SK-N-SH (cell line): ENCODE measurements around the gene ABITRAM. TPM values are rescaled to one million over a fixed set of nuclear protein-coding genes. Genes with fewer than 3 reads are reported as not detected.

Source experiments
- CTCF ChIA-PET: fragments of 300-600, 350-600 bp; formaldehyde crosslinking; extraction: SDS; loops from one replicate; lab custom pipeline; 2021; lab: Yijun Ruan, JAX
- POLR2A ChIA-PET: fragments of 350-600 bp; sonication (Branson Sonifier 250); formaldehyde crosslinking; extraction: SDS; loops from one replicate; lab custom pipeline; 2020; ENCODE audit warnings: antibody characterized with exemption, inconsistent platforms; lab: Yijun Ruan, JAX
- DNase-seq: peaks from one replicate; pipeline ENCODE4 v3.0.0; 2012
- H2AFZ ChIP-seq: fragments of 200-600 bp; sonication (generic); 2 replicates; pipeline ENCODE4 v1.8.1; 2016; ENCODE audit warnings: antibody characterized with exemption, mild to moderate bottlenecking, low read depth
- H3F3A ChIP-seq: fragments of 200-600 bp; sonication (generic); replicated peaks from 2 replicates; pipeline ENCODE3; 2016; ENCODE audit warnings: antibody characterized with exemption, mild to moderate bottlenecking; ENCODE audit not compliant: insufficient read depth
- H3K27ac ChIP-seq, 2 experiments: fragments of 200-500 bp in 1 of 2; fragments of 200-600 bp in 1 of 2; sonication (Bioruptor generic) in 1 of 2; sonication (generic), shearing (Covaris generic) in 1 of 2; 2 replicates each; pipeline versions ENCODE4 v1.5.1 to v1.6.1; 2014 to 2016; ENCODE audit warnings: low read depth in 2 of 2, inconsistent platforms in 1 of 2, low read length in 1 of 2, mild to moderate bottlenecking in 1 of 2, mixed read lengths in 1 of 2
- H3K27me3 ChIP-seq: fragments of 200-600 bp; sonication (generic), shearing (Covaris generic); 2 replicates; pipeline ENCODE4 v1.6.1; 2016; ENCODE audit warnings: mixed run types; ENCODE audit not compliant: insufficient read depth
- H3K36me3 ChIP-seq, 2 experiments: fragments of 200-500 bp in 1 of 2; fragments of 200-600 bp in 1 of 2; sonication (Bioruptor generic) in 1 of 2; sonication (generic) in 1 of 2; replicated peaks in 1 of 2; 2 replicates each; pipeline versions ENCODE3 to v1.5.1; 2014 to 2016; ENCODE audit warnings: low read length in 1 of 2, mild to moderate bottlenecking in 1 of 2; ENCODE audit not compliant: insufficient read depth in 2 of 2, control insufficient read depth in 1 of 2
- H3K4me1 ChIP-seq, 2 experiments: fragments of 200-500 bp in 1 of 2; fragments of 200-600 bp in 1 of 2; sonication (Bioruptor generic) in 1 of 2; sonication (generic), shearing (Covaris generic) in 1 of 2; 2 replicates each; pipeline versions ENCODE4 v1.5.1 to v1.6.1; 2014 to 2016; ENCODE audit warnings: low read depth in 1 of 2, low read length in 1 of 2, mixed run types in 1 of 2; ENCODE audit not compliant: insufficient read depth in 2 of 2, control insufficient read depth in 1 of 2
- H3K4me2 ChIP-seq: fragments of 200-600 bp; sonication (generic), shearing (Covaris generic); 2 replicates; pipeline ENCODE4 v1.6.1; 2017; ENCODE audit warnings: mixed run types
- H3K4me3 ChIP-seq, 2 experiments: fragments of 200-500 bp in 1 of 2; fragments of 200-600 bp in 1 of 2; sonication (Bioruptor generic) in 1 of 2; sonication (generic), shearing (Covaris generic) in 1 of 2; 2 replicates each; pipeline versions ENCODE4 v1.5.1 to v1.8.1; 2014 to 2016; ENCODE audit warnings: low read depth in 2 of 2, inconsistent platforms in 1 of 2, low read length in 1 of 2, mild to moderate bottlenecking in 1 of 2, mixed read lengths in 1 of 2, moderate library complexity in 1 of 2
- H3K79me2 ChIP-seq: fragments of 200-600 bp; sonication (generic); 2 replicates; pipeline ENCODE4 v1.8.1; 2017; ENCODE audit warnings: mild to moderate bottlenecking; ENCODE audit not compliant: insufficient read depth
- H3K9ac ChIP-seq: fragments of 200-600 bp; sonication (generic); 2 replicates; pipeline ENCODE4 v1.6.1; 2017; ENCODE audit warnings: mixed run types
- H3K9me2 ChIP-seq: fragments of 200-600 bp; sonication (generic); 2 replicates; pipeline ENCODE4 v1.6.1; 2017; ENCODE audit warnings: mixed run types
- H3K9me3 ChIP-seq: fragments of 200-600 bp; sonication (generic); 2 replicates; pipeline ENCODE4 v1.6.1; 2017; ENCODE audit warnings: mixed run types, mild to moderate bottlenecking, moderate library complexity
- H4K20me1 ChIP-seq: fragments of 200-600 bp; sonication (generic); 2 replicates; pipeline ENCODE4 v1.6.1; 2017; ENCODE audit warnings: mild to moderate bottlenecking, mixed run types; ENCODE audit not compliant: insufficient read depth
- FOXM1 ChIP-seq: IDR thresholded peaks from 2 replicates; pipeline ENCODE4 v1.4.0; 2012; ENCODE audit warnings: low read depth, mild to moderate bottlenecking
- IRF3 ChIP-seq: fragments of 150-350 bp; IDR thresholded peaks from 2 replicates; pipeline ENCODE4 v1.6.1; 2016; ENCODE audit warnings: mild to moderate bottlenecking, low read depth, low read length
- JUND ChIP-seq: IDR thresholded peaks from 2 replicates; pipeline ENCODE4 v1.4.0; 2012
- MAX ChIP-seq: IDR thresholded peaks from 2 replicates; pipeline ENCODE4 v1.4.0; 2012; ENCODE audit warnings: low read depth
- NFIC ChIP-seq: IDR thresholded peaks from 2 replicates; pipeline ENCODE4 v1.4.0; 2012; ENCODE audit warnings: borderline replicate concordance
- REST ChIP-seq: IDR thresholded peaks from 2 replicates; pipeline ENCODE4 v1.6.1; 2012; ENCODE audit warnings: mild to moderate bottlenecking, low read depth, low read length, moderate library complexity
- RFX5 ChIP-seq: IDR thresholded peaks from 2 replicates; pipeline ENCODE4 v1.6.1; 2012; ENCODE audit warnings: mild to moderate bottlenecking, improper control_type of control experiment, low read length
- RXRA ChIP-seq: IDR thresholded peaks from 2 replicates; pipeline ENCODE4 v1.4.0; 2012; ENCODE audit warnings: low read depth, mild to moderate bottlenecking, borderline replicate concordance
- SIN3A ChIP-seq: IDR thresholded peaks from 2 replicates; pipeline ENCODE4 v1.6.1; 2012; ENCODE audit warnings: low read depth, mild to moderate bottlenecking, low read length, moderate library complexity, borderline replicate concordance
- USF1 ChIP-seq: IDR thresholded peaks from 2 replicates; pipeline ENCODE4 v1.4.0; 2012; ENCODE audit warnings: low read depth, borderline replicate concordance
- USF2 ChIP-seq: fragments of 150-350 bp; IDR thresholded peaks from 2 replicates; pipeline ENCODE4 v1.6.1; 2017; ENCODE audit warnings: antibody characterized with exemption, low read length, low read depth, borderline replicate concordance
- ZBTB33 ChIP-seq: IDR thresholded peaks from 2 replicates; pipeline ENCODE4 v1.4.0; 2012; ENCODE audit warnings: low read depth, borderline replicate concordance
- WGBS: methylation state at CpG from one replicate; pipeline ENCODE4 v1.1.6; 2017; ENCODE audit warnings: low lambda C conversion rate; 5-methylcytosine and 5-hydroxymethylcytosine counted together
- polyA plus RNA-seq, 3 experiments: library from polyadenylated mRNA; depleted of rRNA; stranded (reverse); fragments of >200 nt; gene quantifications; 2 replicates each; pipeline ENCODE4 v1.2.3, GENCODE V29; 2012

ABITRAM gene
- polyA plus RNA-seq, 1 of the 3 experiments (the other 2 are of a cell fraction): 13.9 TPM

GRCh38 chr9:108939975-108940374, 5.8 kb downstream of the ABITRAM start:
- no peak overlapping the region for H3K4me2 ChIP-seq
- no peak overlapping the region for H3K4me3 ChIP-seq
- H3K36me3 ChIP-seq: peaks cover 48 to 75% of the 10 kb centered on the region in 2 experiments
- no peaks in the 10 kb centered on the region for H3K9me3 ChIP-seq
- peaks cover 0 to 4% of the 10 kb centered on the region in 2 experiments; a peak in 2 of 4 replicates for H3K4me1 ChIP-seq
- CTCF ChIA-PET: interaction anchor here (1.3 kb wide), 1 partner anchor 11 kb away, joined by 4 read pairs; no protein-coding TSS in a partner anchor
- POLR2A ChIA-PET: no interaction called here
- no peak overlapping the region for H3K9ac ChIP-seq
- no peaks in the 10 kb centered on the region for H3K9me2 ChIP-seq
- TF ChIP-seq REST: no peak
- no peak for TF ChIP-seq JUND
- no peak for TF ChIP-seq IRF3
- TF ChIP-seq RFX5: no peak
- no peak for TF ChIP-seq MAX
- TF ChIP-seq SIN3A: no peak
- no peak for TF ChIP-seq USF2
- TF ChIP-seq ZBTB33: no peak
- no peak for TF ChIP-seq USF1
- no peak for TF ChIP-seq NFIC
- TF ChIP-seq RXRA: no peak
- no peak for TF ChIP-seq FOXM1
- no peaks in the 10 kb centered on the region for H3K27me3 ChIP-seq
- H3F3A ChIP-seq: peaks cover 14% of the 10 kb centered on the region
- no peak overlapping the region for H3K27ac ChIP-seq
- H3K79me2 ChIP-seq: peaks cover 16% of the 10 kb centered on the region
- WGBS: 86% methylated on average over 4 of the region's 4 CpGs
- no peak for DNase-seq
- H4K20me1 ChIP-seq: no peaks in the 10 kb centered on the region
- H2AFZ ChIP-seq: no peak overlapping the region
